Stimulated activated CD4-positive, alpha-beta T cell treated with anti-CD3 and anti-CD28 coated beads, Interleukin-2, amount 100 ng/mL, for 48 hours (primary cell): ENCODE results near the gene SLC43A1.
"Not testable (repeated sequence)": the region's sequence is repeated elsewhere in the genome, so short reads cannot be mapped to it uniquely, and the experiment has no call there.

Experiments
- DNase-seq, 2 donors: peaks; one replicate each; pipeline ENCODE4 v3.0.0-alpha.2; 2020

SLC43A1 gene

GRCh38 chr11:57515332-57516060 is at the start of gene SLC43A1:
TSS of gene SLC43A1 (minus strand) at chr11:57515702. CDS start at chr11:57514111, 1,591 bp downstream.
- DNase-seq, result peak; percentile 32 to 38

DNA sequence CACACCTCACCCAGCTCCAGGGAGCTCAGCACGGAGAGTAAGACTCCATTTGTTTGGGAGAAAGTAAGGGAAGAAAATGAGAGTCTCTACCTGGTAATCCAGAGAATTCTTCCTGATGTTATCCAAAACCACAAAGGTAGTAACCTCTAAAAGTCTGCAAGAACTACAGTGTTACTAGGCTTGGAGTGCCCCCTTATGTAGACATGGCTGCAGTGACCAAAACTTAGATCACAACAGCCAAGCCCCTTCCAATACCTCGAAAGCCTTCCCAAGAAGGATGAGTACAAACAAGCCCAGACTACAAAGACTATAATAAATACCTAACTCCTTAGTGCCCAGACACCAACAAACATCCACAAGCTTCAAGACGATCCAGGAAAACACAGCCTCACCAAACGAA is 47.1 kb upstream of the SLC43A1 start:
- no peak for DNase-seq

DNA sequence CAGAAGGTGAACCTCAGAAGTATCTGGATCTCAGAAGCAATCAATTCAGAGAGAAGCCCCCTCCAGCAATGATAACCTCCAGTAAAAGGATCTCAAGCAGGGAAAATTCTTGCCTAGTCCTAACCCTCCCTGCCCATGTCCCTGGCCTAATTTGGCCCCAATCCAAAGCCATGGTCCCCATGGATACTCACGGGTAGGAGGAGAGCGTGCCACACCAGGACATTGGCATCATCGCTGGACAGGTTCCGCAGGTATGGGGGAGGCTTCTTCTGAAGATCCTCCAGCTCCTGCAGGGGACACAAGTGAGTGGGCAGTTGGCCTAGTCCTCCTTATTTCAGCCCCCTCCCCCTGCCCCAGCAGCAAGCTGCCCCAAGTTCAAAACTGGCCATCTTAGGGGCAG is 44.6 kb upstream of the SLC43A1 start:
- DNase-seq, result no peak

GRCh38 chr11:57556041-57556440 is 40.5 kb upstream of the SLC43A1 start:
- no peak for DNase-seq

DNA sequence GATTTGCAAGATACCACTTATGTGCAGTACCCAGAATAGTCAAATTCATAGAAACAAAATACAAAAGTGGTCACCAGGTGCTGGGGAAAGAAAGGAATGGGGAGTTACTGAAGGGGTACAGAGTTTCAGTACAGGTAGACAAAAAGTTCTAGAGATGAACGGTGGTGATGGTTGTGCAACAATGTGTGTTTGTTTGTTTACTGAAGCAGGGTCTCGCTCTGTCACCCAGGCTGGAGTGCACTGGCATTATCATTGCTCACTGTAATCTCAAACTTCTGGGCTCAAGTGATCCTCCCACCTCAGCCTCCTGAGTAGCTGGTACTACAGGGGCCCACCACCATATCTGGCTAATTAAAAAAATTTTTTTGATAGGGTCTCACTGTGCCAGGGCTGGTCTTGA is 39.9 kb upstream of the SLC43A1 start:
- no peak for DNase-seq

- no peak for DNase-seq
Observed at GRCh38 chr11:57552479-57552878, 37.0 kb upstream of the SLC43A1 start.

DNA sequence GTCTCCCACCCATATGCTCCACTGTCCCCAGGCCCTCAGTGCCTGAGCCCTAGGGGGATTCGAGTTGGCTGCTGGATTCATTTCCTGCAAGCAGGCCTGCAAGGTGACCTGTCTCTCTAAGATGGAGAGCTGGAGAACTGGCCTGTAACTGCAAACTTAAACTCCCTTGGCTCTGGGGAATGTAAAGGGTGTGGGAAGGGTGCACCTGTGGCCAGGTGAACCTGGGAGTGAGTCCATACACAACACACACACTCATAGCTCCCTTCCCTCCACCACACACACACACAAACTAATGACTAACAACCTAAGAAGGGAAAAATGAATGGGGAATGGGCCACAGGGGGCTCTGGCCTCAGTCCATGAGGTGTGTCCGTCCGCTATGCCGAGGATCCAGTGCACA is 36.4 kb upstream of the SLC43A1 start:
- no peak for DNase-seq

- no peak for DNase-seq
Observed at GRCh38 chr11:57549983-57550382, 34.5 kb upstream of the SLC43A1 start.

- no peak for DNase-seq
Observed at GRCh38 chr11:57547854-57548377, 32.4 kb upstream of the SLC43A1 start.

GRCh38 chr11:57546869-57547475 is 31.5 kb upstream of the SLC43A1 start:
- DNase-seq, result no peak

- DNase-seq, result no peak
Observed at GRCh38 chr11:57546451-57546850, 30.9 kb upstream of the SLC43A1 start.

DNA sequence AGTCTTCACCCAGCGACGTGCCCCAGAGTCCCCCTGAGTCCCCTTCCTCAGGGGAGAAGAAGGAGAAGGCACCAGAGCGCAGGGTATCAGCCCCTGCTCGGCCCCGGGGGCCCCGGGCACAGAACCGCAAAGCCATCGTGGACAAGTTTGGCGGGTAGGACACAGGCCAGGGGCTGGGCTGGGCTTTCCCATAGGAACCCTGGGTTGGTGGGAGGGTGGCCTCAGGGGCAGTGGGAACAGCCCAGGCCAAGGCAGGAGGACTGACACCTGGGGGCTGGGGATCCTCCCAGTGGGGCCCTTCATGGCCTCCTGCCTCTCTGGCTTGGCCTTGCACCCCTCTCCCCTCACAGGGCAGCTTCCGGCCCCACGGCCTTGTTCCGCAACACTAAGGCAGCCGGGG is 30.4 kb upstream of the SLC43A1 start:
- no peak for DNase-seq

DNA sequence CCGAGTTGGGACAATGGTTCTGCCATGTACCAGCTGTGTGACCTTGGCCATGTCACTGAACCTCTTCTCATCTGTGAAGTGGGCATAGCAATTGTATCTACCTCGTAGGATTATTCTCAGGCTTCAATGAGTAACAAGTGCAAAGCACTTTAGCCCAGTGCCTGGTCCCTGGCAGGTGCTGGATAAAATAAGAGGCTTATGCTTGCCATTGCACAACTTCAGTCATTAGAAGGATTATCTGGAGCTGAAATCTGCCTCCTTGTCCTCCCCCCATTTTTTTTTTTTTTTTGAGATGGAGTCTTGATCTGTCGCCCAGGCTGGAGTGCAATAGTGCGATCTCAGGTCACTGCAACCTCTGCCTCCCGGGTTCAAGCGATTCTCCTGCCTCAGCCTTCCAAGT is 29.1 kb upstream of the SLC43A1 start:
- no peak for DNase-seq

- DNase-seq, result no peak
Observed at GRCh38 chr11:57543593-57543992, 28.1 kb upstream of the SLC43A1 start.

DNA sequence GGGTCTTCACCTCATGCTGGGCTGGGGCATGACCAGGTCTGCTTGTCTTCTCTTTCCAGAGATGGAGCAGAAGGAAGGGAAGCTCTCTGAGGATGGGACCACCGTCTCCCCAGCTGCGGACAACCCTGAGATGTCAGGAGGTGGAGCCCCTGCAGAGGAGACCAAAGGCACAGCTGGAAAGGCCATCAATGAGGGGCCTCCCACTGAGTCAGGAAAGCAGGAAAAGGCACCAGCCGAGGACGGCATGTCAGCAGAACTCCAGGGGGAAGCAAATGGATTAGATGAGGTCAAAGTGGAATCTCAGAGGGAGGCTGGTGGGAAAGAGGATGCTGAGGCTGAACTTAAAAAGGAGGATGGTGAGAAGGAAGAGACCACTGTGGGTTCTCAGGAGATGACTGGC is 27.1 kb upstream of the SLC43A1 start:
- no peak for DNase-seq

DNA sequence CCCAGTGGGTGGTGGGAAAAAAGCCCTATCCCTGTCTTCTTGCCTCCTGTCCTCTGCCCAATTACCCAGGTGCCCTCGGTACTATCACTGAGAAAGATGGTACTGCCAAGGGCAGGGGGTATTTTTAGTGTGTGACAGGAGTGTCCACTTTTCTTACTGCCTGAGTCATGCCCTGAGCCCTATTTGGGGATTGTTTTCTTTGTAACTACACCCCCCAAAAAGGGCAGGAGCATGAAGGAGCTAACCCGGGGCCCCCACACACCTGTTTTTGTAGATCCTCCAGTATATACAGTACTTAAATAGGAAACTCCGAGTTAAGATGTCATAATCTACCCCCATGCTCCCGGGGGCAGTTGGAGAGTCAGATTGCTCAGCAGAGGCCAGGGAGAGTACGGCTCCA is 25.7 kb upstream of the SLC43A1 start:
- DNase-seq, result no peak

DNA sequence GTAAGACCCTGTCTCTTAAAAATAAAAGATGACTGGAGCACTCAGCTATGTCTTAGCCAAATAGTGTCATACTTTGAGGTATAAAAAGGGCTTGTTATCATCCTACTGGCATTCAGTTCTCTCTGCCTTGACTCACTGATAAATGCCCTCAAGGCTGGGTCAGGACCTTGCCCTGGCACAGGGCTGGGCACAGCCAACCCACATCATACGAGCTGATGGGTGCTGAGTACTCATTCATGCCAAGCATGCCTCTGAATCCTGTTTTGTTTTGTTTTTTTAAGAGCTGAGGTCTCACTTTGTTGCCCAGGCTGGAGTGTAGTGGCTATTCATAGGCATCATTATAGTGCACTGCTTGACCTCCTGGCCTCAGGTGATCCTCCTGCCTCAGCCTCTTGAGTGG is 23.8 kb upstream of the SLC43A1 start:
- no peak for DNase-seq

GRCh38 chr11:57536947-57537619 is 21.6 kb upstream of the SLC43A1 start, which contains the start of gene SMTNL1:
TSS of gene SMTNL1 (plus strand) at chr11:57537595. CDS start at chr11:57542643, 5,048 bp downstream.
- DNase-seq, result no peak

GRCh38 chr11:57534449-57534848 is 18.9 kb upstream of the SLC43A1 start:
- not testable (repeated sequence) for DNase-seq

GRCh38 chr11:57530596-57531507 is 15.3 kb upstream of the SLC43A1 start, which contains the start of gene TIMM10:
TSS of gene TIMM10 (minus strand) at chr11:57530754. CDS start at chr11:57530189, 565 bp downstream.
- DNase-seq, result peak; percentile 85

- peak in 1 of 2 donors; percentile 4 for DNase-seq
Observed at GRCh38 chr11:57530215-57530595, 14.7 kb upstream of the SLC43A1 start.

GRCh38 chr11:57529012-57529411 is 13.5 kb upstream of the SLC43A1 start:
- DNase-seq, result no peak
